Kidney (tissue), 14 donors: ENCODE results near the gene NAPB. TPM values are rescaled to one million over a fixed set of nuclear protein-coding genes. Genes with fewer than 3 reads are reported as not detected.
A peak's percentile ranks its signal among the peaks of the same experiment; 100 is the strongest.

Experiments used
- DNase-seq, 5 donors: peaks; one replicate each; pipeline ENCODE4 v3.0.0-alpha.2; 2013 to 2020
- FAIRE-seq: peaks from 2 replicates; lab custom pipeline; 2012; peaks lifted over from hg19 to GRCh38; lab: Jason Lieb, UNC
- H3K27ac ChIP-seq, 2 donors: one replicate each; pipeline ENCODE4 v1.7.0; 2013; ENCODE audit warnings: low read depth in 2 of 2, low read length in 2 of 2, inconsistent platforms in 1 of 2
- H3K27me3 ChIP-seq: one replicate; pipeline ENCODE4 v1.7.1; 2013; ENCODE audit warnings: low read length, inconsistent platforms; ENCODE audit not compliant: control insufficient read depth, insufficient read depth
- H3K36me3 ChIP-seq, 3 donors: one replicate each; pipeline versions ENCODE4 v1.7.0 to v1.7.1; 2013; ENCODE audit warnings: low read length in 3 of 3, control low read depth in 1 of 3, inconsistent platforms in 1 of 3; ENCODE audit not compliant: insufficient read depth in 3 of 3, control insufficient read depth in 2 of 3
- H3K4me1 ChIP-seq, 3 donors: one replicate each; pipeline versions ENCODE4 v1.7.0 to v1.7.1; 2013; ENCODE audit warnings: low read length in 3 of 3, inconsistent platforms in 1 of 3, low read depth in 1 of 3; ENCODE audit not compliant: control insufficient read depth in 2 of 3, insufficient read depth in 2 of 3
- H3K4me3 ChIP-seq, 3 donors: one replicate each; pipeline versions ENCODE4 v1.7.0 to v1.8.1; 2013; ENCODE audit warnings: low read length in 3 of 3, control low read depth in 1 of 3, inconsistent platforms in 1 of 3
- H3K9ac ChIP-seq, 3 donors: one replicate each; pipeline versions ENCODE4 v1.7.0 to v1.7.1; 2013; ENCODE audit warnings: low read length in 3 of 3, control low read depth in 1 of 3, inconsistent platforms in 1 of 3
- H3K9me3 ChIP-seq, 3 donors: one replicate each; pipeline versions ENCODE4 v1.7.0 to v1.7.1; 2013; ENCODE audit warnings: low read length in 3 of 3, control low read depth in 1 of 3, inconsistent platforms in 1 of 3; ENCODE audit not compliant: control insufficient read depth in 2 of 3, insufficient read depth in 1 of 3
- CTCF ChIP-seq: IDR thresholded peaks from 3 replicates; pipeline ENCODE4 v1.5.1; 2012; ENCODE audit warnings: mild to moderate bottlenecking, moderate library complexity, borderline replicate concordance; ENCODE audit not compliant: insufficient read depth; ENCODE audit errors: extremely low read depth
- intact Hi-C: fragments of 100-400 bp; cut with DNase I; formaldehyde crosslinking; loops from one replicate; pipeline ENCODE4 v1.11.1; 2022
- polyA plus RNA-seq: library from polyadenylated mRNA; stranded (reverse); fragments of 350-450 nt; fragmentation: Illumina TruSeq; extraction: RNeasy Lipid Tissue Mini Kit (QIAGEN cat#74804); gene quantifications from one replicate; pipeline ENCODE4 v1.2.3, GENCODE V29; 2014; ENCODE audit warnings: low read depth, low replicate concordance; ENCODE audit not compliant: insufficient read depth
- total RNA-seq: library from RNA; stranded (reverse); fragmentation: NEBNext Ultra II Directional; extraction: Animal tissue kit (Norgen Biotek cat#: 25700); gene quantifications from one replicate; pipeline ENCODE4 v1.2.1, GENCODE V29; 2021
- donor health status: control.
- donor health status: control.
- donor health status: control.
- donor health status: control.
- donor health status: control.
- donor health status: DM: yes; HTN: yes; CAD: no.
- donor health status: Normal renal cell carcinoma (clear cell type).

The NAPB gene
- total and polyA plus RNA-seq, 2 donors from 2014 or later = 5.3 to 9.6 TPM

GRCh38 chr20:23448167-23448566, 26.9 kb upstream of the NAPB start:
- no peaks in the 10 kb centered on the region for H3K9me3 ChIP-seq
- H3K36me3 ChIP-seq = no peaks in the 10 kb centered on the region
- DNase-seq (no peak), FAIRE-seq (no peak)
- intact Hi-C loops = no loop called here
- no peak overlapping the region for H3K27ac ChIP-seq
- TF ChIP-seq CTCF = no peak
- H3K9ac ChIP-seq = no peak overlapping the region
- H3K4me3 ChIP-seq = no peak overlapping the region
- no peaks in the 10 kb centered on the region for H3K27me3 ChIP-seq
- no peaks in the 10 kb centered on the region for H3K4me1 ChIP-seq

GRCh38 chr20:23446505-23446904, 25.2 kb upstream of the NAPB start:
- FAIRE-seq = no peak
- intact Hi-C loops = no loop called here

GRCh38 chr20:23445596-23446217, 24.4 kb upstream of the NAPB start:
- Histone ChIP-seq H3K36me3 (no peaks in the 10 kb centered on the region), H3K4me3 (no peak overlapping the region), H3K9ac (no peak overlapping the region), H3K27me3 (no peaks in the 10 kb centered on the region), H3K27ac (no peak overlapping the region), H3K4me1 (no peaks in the 10 kb centered on the region), H3K9me3 (no peaks in the 10 kb centered on the region)
- FAIRE-seq (no peak), DNase-seq (no peak)
- intact Hi-C loops = no loop called here
- TF ChIP-seq CTCF = no peak

More at GRCh38 chr20:23446505-23446904, 25.2 kb upstream of the NAPB start:
- no peak overlapping the region for H3K9ac ChIP-seq
- no peaks in the 10 kb centered on the region for H3K36me3 ChIP-seq
- no peak overlapping the region for H3K4me3 ChIP-seq
- TF ChIP-seq CTCF = no peak
- H3K27ac ChIP-seq = no peak overlapping the region
- no peaks in the 10 kb centered on the region for H3K4me1 ChIP-seq
- no peaks in the 10 kb centered on the region for H3K9me3 ChIP-seq
- DNase-seq = peak in 2 of 5 donors; percentile 37 to 57
- no peaks in the 10 kb centered on the region for H3K27me3 ChIP-seq

- intact Hi-C loops = no loop called here
- FAIRE-seq = no peak
- H3K36me3 ChIP-seq = no peaks in the 10 kb centered on the region
Observed at GRCh38 chr20:23444859-23445258, 23.6 kb upstream of the NAPB start.

More at GRCh38 chr20:23444859-23445258, 23.6 kb upstream of the NAPB start:
- Histone ChIP-seq H3K27ac (no peak overlapping the region), H3K27me3 (no peaks in the 10 kb centered on the region), H3K4me1 (no peaks in the 10 kb centered on the region), H3K9me3 (no peaks in the 10 kb centered on the region), H3K9ac (no peak overlapping the region), H3K4me3 (no peak overlapping the region)
- DNase-seq = no peak
- TF ChIP-seq CTCF = no peak
